ENCODE results near the gene PKN2.

- no peak for TF ChIP-seq CTCF (IDR thresholded peaks at IDR 0.05; ENCODE audit: low read depth, low read length)
- TF ChIP-seq POLR2A (IDR thresholded peaks at IDR 0.05; ENCODE audit: extremely low read depth, insufficient read length) = no peak
These were observed 84.1 kb downstream of the PKN2 start for GRCh38 chr1:88768187-88768586.
